GM12878 (cell line): ENCODE measurements around the gene DNAH9. TPM values are rescaled to one million over a fixed set of nuclear protein-coding genes. Genes with fewer than 3 reads are reported as not detected.

Source experiments
- ATAC-seq: fragments of 200-7000 bp; cut with Tn5 transposase; 3 replicates; pipeline ENCODE4 v1.9.1; 2020; ENCODE audit warnings: mild to moderate bottlenecking, moderate library complexity
- BruUV-seq: library from RNA; stranded (reverse); fragments of 400-500 nt; replicated peaks from 2 replicates; lab custom pipeline; 2021; lab: Mats Ljungman, UMichigan
- CTCF ChIA-PET: fragments of 300-600 bp; sonication (Branson Sonifier 250); formaldehyde crosslinking; extraction: SDS; loops from one replicate; lab custom pipeline; 2021; ENCODE audit warnings: inconsistent platforms; lab: Yijun Ruan, JAX
- POLR2A ChIA-PET: fragments of 350-600 bp; formaldehyde crosslinking; extraction: SDS; loops from one replicate; lab custom pipeline; 2021; ENCODE audit warnings: inconsistent platforms; lab: Charles Lee
- RAD21 ChIA-PET: fragments of 300-600 bp; sonication (Branson Sonifier 250); formaldehyde crosslinking; loops from one replicate; lab custom pipeline; 2023; ENCODE audit warnings: antibody characterized with exemption; ENCODE audit not compliant: unreplicated experiment; lab: Charles Lee
- SMC1A ChIA-PET: fragments of 300-600 bp; sonication (Branson Sonifier 250); formaldehyde crosslinking; loops from one replicate; lab custom pipeline; 2023; ENCODE audit not compliant: unreplicated experiment, uncharacterized antibody; lab: Charles Lee
- DNase-seq: peaks from one replicate; pipeline ENCODE4 v3.0.0-alpha.2; 2011; ENCODE audit warnings: low read depth, low spot score
- FAIRE-seq: peaks from 3 replicates; lab custom pipeline; 2011; peaks lifted over from hg19 to GRCh38; lab: Jason Lieb, UNC
- H2AFZ ChIP-seq: 2 replicates; pipeline ENCODE4 v1.6.0; 2011; ENCODE audit warnings: low read depth, low read length, control low read depth; ENCODE audit not compliant: control insufficient read depth
- H3K27ac ChIP-seq: 2 replicates; pipeline ENCODE4 v1.5.1; 2011; ENCODE audit warnings: control low read depth; ENCODE audit not compliant: control insufficient read depth, insufficient read depth
- H3K27me3 ChIP-seq, 2 experiments: replicated peaks in 1 of 2; 2 replicates each; pipeline versions ENCODE4 v1.6.0 to v1.6.1; 2011; ENCODE audit warnings: low read length in 1 of 2; ENCODE audit not compliant: control insufficient read depth in 2 of 2, insufficient read depth in 2 of 2
- H3K36me3 ChIP-seq, 2 experiments: 2 replicates each; pipeline ENCODE4 v1.5.1; 2011; ENCODE audit warnings: low read length in 1 of 2; ENCODE audit not compliant: control insufficient read depth in 2 of 2, insufficient read depth in 2 of 2
- H3K4me1 ChIP-seq: 2 replicates; pipeline ENCODE4 v1.6.1; 2011; ENCODE audit warnings: mild to moderate bottlenecking, low read length, moderate library complexity, mixed read lengths; ENCODE audit not compliant: control insufficient read depth, insufficient read depth
- H3K4me2 ChIP-seq: 2 replicates; pipeline ENCODE4 v1.6.0; 2011; ENCODE audit warnings: control low read depth; ENCODE audit not compliant: control insufficient read depth, insufficient read depth
- H3K4me3 ChIP-seq: fragments of 200-600 bp; sonication (generic); 2 replicates; pipeline ENCODE4 v1.5.1; 2016
- H3K79me2 ChIP-seq: 2 replicates; pipeline ENCODE4 v1.6.0; 2011; ENCODE audit warnings: low read length; ENCODE audit not compliant: control insufficient read depth, insufficient read depth
- H3K9ac ChIP-seq: 2 replicates; pipeline ENCODE4 v1.8.0; 2011; ENCODE audit warnings: low read length, control low read depth, mixed read lengths; ENCODE audit not compliant: control insufficient read depth, insufficient read depth
- H3K9me3 ChIP-seq: replicated peaks from 3 replicates; pipeline ENCODE4 v1.5.1; 2011; ENCODE audit warnings: mild to moderate bottlenecking, low read length; ENCODE audit not compliant: control insufficient read depth, insufficient read depth
- H4K20me1 ChIP-seq: 2 replicates; pipeline ENCODE4 v1.6.0; 2011; ENCODE audit not compliant: control insufficient read depth, insufficient read depth
- CHD2 ChIP-seq: IDR thresholded peaks from 2 replicates; pipeline ENCODE4 v1.6.1; 2011; ENCODE audit warnings: low read depth, low read length, improper control_type of control experiment, borderline replicate concordance
- DPF2 ChIP-seq: fragments of 450-650 bp; IDR thresholded peaks from 2 replicates; pipeline ENCODE4 v1.6.1; 2017; ENCODE audit warnings: mild to moderate bottlenecking
- ESRRA ChIP-seq: IDR thresholded peaks from 2 replicates; pipeline ENCODE4 v1.6.1; 2012; ENCODE audit warnings: mild to moderate bottlenecking, low read length, improper control_type of control experiment
- FOXM1 ChIP-seq: IDR thresholded peaks from 2 replicates; pipeline ENCODE4 v1.6.1; 2012; ENCODE audit warnings: low read depth, mild to moderate bottlenecking, inconsistent platforms, low read length, moderate library complexity
- IKZF2 ChIP-seq, 2 experiments: fragments of 450-650 bp; IDR thresholded peaks; 2 replicates each; pipeline ENCODE4 v1.6.1; 2017; ENCODE audit warnings: mild to moderate bottlenecking in 2 of 2, moderate library complexity in 2 of 2
- LARP7 ChIP-seq: fragments of 450-650 bp; IDR thresholded peaks from 2 replicates; pipeline ENCODE4 v1.6.1; 2017; ENCODE audit warnings: mild to moderate bottlenecking
- MTA3 ChIP-seq: IDR thresholded peaks from 2 replicates; pipeline ENCODE4 v1.6.1; 2012; ENCODE audit warnings: low read length, inconsistent platforms, borderline replicate concordance
- NFYB ChIP-seq: IDR thresholded peaks from 2 replicates; pipeline ENCODE4 v1.6.1; 2011; ENCODE audit warnings: low read depth, mild to moderate bottlenecking, low read length, improper control_type of control experiment, moderate library complexity; ENCODE audit not compliant: insufficient read depth
- NRF1 ChIP-seq: conservative IDR thresholded peaks from 2 replicates; pipeline ENCODE4 v1.6.1; 2011; ENCODE audit warnings: mild to moderate bottlenecking, low read depth, low read length, improper control_type of control experiment
- PML ChIP-seq: IDR thresholded peaks from 2 replicates; pipeline ENCODE4 v1.6.1; 2012; ENCODE audit warnings: low read length, inconsistent platforms
- POLR2A ChIP-seq: IDR thresholded peaks from 2 replicates; pipeline ENCODE4 v1.6.1; 2011; ENCODE audit warnings: low read depth, mild to moderate bottlenecking, low read length
- SMAD1 ChIP-seq: fragments of 450-650 bp; IDR thresholded peaks from 2 replicates; pipeline ENCODE4 v1.6.1; 2018; ENCODE audit warnings: mild to moderate bottlenecking, low read depth; ENCODE audit not compliant: partially characterized antibody
- SRF ChIP-seq, 2 experiments: IDR thresholded peaks; 2 replicates each; pipeline ENCODE4 v1.6.1; 2011; ENCODE audit warnings: low read depth in 2 of 2, low read length in 2 of 2, mild to moderate bottlenecking in 1 of 2, moderate library complexity in 1 of 2
- SUZ12 ChIP-seq: fragments of 200-600 bp; sonication (generic); IDR thresholded peaks from one replicate; pipeline ENCODE4 v1.6.1; 2018; ENCODE audit warnings: antibody characterized with exemption, mild to moderate bottlenecking; ENCODE audit not compliant: unreplicated experiment
- ZBTB40 ChIP-seq: fragments of 450-650 bp; IDR thresholded peaks from 2 replicates; pipeline ENCODE4 v1.6.1; 2016; ENCODE audit warnings: mild to moderate bottlenecking, moderate library complexity, borderline replicate concordance
- ZNF207 ChIP-seq: fragments of 450-650 bp; IDR thresholded peaks from 2 replicates; pipeline ENCODE4 v1.6.1; 2014; ENCODE audit warnings: antibody characterized with exemption, mild to moderate bottlenecking, borderline replicate concordance
- ZNF274 ChIP-seq: IDR thresholded peaks from one replicate; pipeline ENCODE4 v1.8.0; 2011; ENCODE audit not compliant: insufficient read length, insufficient read depth
- ZSCAN29 ChIP-seq: fragments of 450-650 bp; IDR thresholded peaks from 2 replicates; pipeline ENCODE4 v1.6.1; 2017; ENCODE audit warnings: mild to moderate bottlenecking, moderate library complexity
- WGBS: methylation state at CpG from one replicate; pipeline ENCODE4 v1.1.6; 2016; ENCODE audit warnings: low lambda C conversion rate; ENCODE audit not compliant: insufficient replicate concordance, insufficient coverage; ENCODE audit errors: missing lambda C conversion rate; 5-methylcytosine and 5-hydroxymethylcytosine counted together
- in situ Hi-C: fragments of 300-500 bp; cut with MboI; formaldehyde crosslinking; loops from 9 replicates; pipeline ENCODE4 v1.14.3; 2018; ENCODE audit warnings: mixed read lengths
- intact Hi-C: fragments of 100-400 bp; cut with micrococcal nuclease; formaldehyde crosslinking; loops from one replicate; pipeline ENCODE4 v1.14.2; 2022; ENCODE audit not compliant: unreplicated experiment
- polyA plus RNA-seq, 11 experiments: library from polyadenylated mRNA; depleted of rRNA in 4 of 11; unstranded in 6 of 11; stranded (reverse) in 5 of 11; fragments of >200 nt; fragmentation: Nextera tagmentation in 4 of 11; fragmentation: Illumina TruSeq in 1 of 11; extraction: Ambion mirVana in 4 of 11; extraction: Trizol in 1 of 11; gene quantifications; 1 replicate in 1 of 11; 2 replicates in 10 of 11; pipeline versions ENCODE4 v1.2.1 to v1.2.3, GENCODE V29; 2011 to 2016; ENCODE audit warnings: inconsistent platforms in 2 of 11, missing spikeins in 2 of 11, low read depth in 1 of 11
- total RNA-seq, 4 experiments: library from RNA; depleted of rRNA in 3 of 4; stranded (reverse); fragments of >200 nt in 3 of 4; fragmentation: Illumina TruSeq in 1 of 4; extraction: Trizol in 1 of 4; gene quantifications; 2 replicates each; pipeline versions ENCODE4 v1.2.1 to v1.2.3, GENCODE V29; 2013 to 2021
- TF ChIP-seq, protein P1 (sequence below): fragments of 450-650 bp; IDR thresholded peaks from 2 replicates; pipeline ENCODE4 v1.6.1; 2014; ENCODE audit warnings: mild to moderate bottlenecking

Gene DNAH9
- total and polyA plus RNA-seq, 10 of the 15 experiments (the other 5 are each of a cell fraction or from before 2014, with no cell fraction given) = 0.10 to 0.40 (median 0.19) TPM; not detected in 7

DNA sequence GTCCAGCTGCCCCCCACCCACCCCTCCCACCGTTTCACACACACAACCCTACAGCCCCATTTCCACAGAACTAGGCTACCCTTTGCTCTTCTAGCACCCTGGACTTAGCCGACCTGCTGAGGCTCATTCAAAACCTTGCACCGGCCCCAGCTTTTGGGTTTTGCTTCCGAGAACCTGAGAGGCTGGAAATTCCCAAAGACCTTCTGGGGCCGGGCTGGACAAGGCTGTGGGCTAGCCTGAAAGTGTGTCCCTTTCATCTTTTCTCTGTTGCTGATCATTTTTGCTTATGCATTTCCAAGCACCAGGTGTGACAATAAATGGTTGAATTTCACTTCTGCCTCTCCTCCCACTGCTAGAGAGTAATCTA is 139.0 kb downstream of the DNAH9 start:
- H3K4me1 ChIP-seq = no peaks in the 10 kb centered on the region
- ATAC-seq (no peak), DNase-seq (no peak), FAIRE-seq (no peak)
- POLR2A ChIA-PET = no interaction called here
- no peak overlapping the region for H3K9ac ChIP-seq
- TF ChIP-seq NRF1 (no peak), PML (no peak), POLR2A (no peak), DPF2 (no peak), SRF (IDR thresholded peaks at IDR 0.05; ENCODE audit: low read depth in 2 of 2, low read length in 2 of 2) (no peak), LARP7 (no peak), ESRRA (no peak), FOXM1 (no peak), CHD2 (no peak), IKZF2 (IDR thresholded peaks at IDR 0.05) (no peak), NFYB (no peak), SUZ12 (no peak), ZSCAN29 (no peak), SMAD1 (no peak), ZNF274 (no peak), MTA3 (no peak), ZNF207 (no peak), ZBTB40 (no peak)
- TF ChIP-seq, protein P1, sequence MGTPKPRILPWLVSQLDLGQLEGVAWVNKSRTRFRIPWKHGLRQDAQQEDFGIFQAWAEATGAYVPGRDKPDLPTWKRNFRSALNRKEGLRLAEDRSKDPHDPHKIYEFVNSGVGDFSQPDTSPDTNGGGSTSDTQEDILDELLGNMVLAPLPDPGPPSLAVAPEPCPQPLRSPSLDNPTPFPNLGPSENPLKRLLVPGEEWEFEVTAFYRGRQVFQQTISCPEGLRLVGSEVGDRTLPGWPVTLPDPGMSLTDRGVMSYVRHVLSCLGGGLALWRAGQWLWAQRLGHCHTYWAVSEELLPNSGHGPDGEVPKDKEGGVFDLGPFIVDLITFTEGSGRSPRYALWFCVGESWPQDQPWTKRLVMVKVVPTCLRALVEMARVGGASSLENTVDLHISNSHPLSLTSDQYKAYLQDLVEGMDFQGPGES = no peak
- H3K27me3 ChIP-seq = no peaks in the 10 kb centered on the region
- no peaks in the 10 kb centered on the region for H4K20me1 ChIP-seq
- no peak overlapping the region for H3K27ac ChIP-seq
- no peaks in the 10 kb centered on the region for H3K36me3 ChIP-seq
- SMC1A ChIA-PET = no interaction called here
- H2AFZ ChIP-seq = no peak overlapping the region
- intact Hi-C loops = no loop called here
- H3K9me3 ChIP-seq = no peaks in the 10 kb centered on the region; the same call in 2 of the 3 replicates
- no peak overlapping the region for H3K4me2 ChIP-seq
- WGBS = 1% methylated on average over 5 of the region's 5 CpGs
- H3K79me2 ChIP-seq = no peaks in the 10 kb centered on the region
- BruUV-seq = no TSS peak
- in situ Hi-C loops = loop anchor here (10.0 kb wide), 1 partner anchor 68 kb away; no protein-coding TSS in a partner anchor
- no peak overlapping the region for H3K4me3 ChIP-seq
- CTCF ChIA-PET = no interaction called here
- RAD21 ChIA-PET = no interaction called here
